Left forelimb (tissue), 1 donor: ENCODE measurements around the gene U2AF2.

Source experiments
- DNase-seq: peaks from one replicate; pipeline ENCODE4 v3.0.0-alpha.2; 2018; ENCODE audit warnings: low spot score

Gene U2AF2

DNA sequence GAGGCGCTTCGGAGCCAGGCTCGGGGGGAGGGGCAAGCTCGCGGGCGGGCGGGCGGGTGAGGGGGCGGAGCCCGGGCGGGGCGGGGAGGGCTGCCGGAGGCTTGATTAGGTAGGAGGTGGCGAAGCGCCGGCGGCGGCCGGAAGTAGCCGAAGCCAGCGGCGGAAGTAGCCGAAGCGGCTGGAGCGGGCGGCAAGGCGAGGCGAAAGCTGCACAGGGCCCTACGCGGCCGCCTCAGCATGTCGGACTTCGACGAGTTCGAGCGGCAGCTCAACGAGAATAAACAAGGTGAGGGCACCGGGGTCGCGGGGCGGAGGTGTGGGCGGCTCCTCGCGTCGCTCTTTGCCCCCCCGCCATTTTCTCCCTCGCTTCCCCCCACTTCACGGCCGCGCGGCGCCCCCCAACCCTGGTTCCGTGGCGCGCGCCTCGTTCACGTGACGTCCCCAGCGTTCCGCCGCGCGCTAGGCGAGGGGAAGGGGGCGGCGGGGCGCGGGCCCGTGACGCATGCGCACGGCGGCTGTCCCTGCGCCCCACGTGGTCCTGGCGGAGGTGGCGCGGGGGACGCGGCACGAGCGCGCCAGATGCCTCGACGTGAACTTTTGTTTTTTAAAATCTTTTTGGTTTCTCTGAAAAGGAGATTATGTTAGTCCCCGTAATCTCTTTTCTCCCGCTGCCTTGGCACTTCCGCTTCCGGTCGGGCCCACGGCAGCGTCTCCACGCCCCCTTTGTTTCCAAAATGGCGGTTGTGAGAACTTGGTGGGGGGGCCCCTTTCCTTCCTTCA is at the start of gene U2AF2:
TSS of gene U2AF2 (plus strand) at position 168 of the 780 bp plus-strand sequence. CDS start at position 238, 70 bp downstream.
- peak; percentile 99 for DNase-seq

- peak; percentile 99 for DNase-seq
Observed at GRCh38 chr19:55605207-55605636, 49.6 kb upstream of the U2AF2 start.

DNA sequence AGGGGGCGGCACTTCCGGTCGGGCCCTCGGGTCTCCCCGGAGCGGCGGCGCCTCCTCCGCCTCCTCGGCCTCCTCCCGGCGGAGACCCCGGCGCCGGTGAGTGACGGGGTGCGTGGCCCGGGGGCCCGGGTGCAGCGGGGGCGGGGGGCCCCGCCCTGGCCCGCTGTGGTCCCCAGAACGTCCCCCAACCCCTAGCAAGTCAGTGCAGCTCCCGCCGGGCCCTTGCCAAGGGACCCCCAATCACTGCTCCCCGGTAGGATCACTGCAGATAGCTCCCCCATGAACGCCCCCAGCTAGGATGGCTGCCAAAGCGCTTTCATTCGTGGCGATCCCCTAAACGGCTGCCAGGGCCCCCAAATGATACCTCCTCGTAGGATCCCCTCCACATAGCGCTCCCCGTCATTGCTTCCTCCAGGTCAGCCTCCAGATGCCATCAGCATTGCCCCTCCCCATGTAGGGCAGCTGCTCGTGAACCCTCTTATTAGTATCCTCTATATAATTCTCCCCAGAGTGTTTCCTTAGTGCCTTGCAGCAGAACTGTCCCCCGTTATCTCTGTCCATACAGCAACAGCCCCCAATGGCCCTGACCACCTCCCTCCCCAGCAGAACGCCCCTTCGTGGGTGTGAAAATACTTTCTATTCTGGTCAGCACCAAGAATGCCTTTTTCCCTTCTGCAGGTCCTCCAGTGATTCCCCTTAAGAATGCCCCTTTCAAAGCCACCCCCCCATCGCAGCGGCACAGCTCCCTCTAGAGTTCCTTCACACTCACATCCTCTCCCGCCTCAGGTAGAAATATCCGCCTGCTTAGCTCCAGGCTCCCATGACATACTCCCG is 49.0 kb upstream of the U2AF2 start, which contains the start of gene ZNF865:
TSS of gene ZNF865 (plus strand) at position 11 of the 834 bp plus-strand sequence. CDS start 7,972 bp downstream, outside the sequence.
- peak; percentile 79 for DNase-seq

DNA sequence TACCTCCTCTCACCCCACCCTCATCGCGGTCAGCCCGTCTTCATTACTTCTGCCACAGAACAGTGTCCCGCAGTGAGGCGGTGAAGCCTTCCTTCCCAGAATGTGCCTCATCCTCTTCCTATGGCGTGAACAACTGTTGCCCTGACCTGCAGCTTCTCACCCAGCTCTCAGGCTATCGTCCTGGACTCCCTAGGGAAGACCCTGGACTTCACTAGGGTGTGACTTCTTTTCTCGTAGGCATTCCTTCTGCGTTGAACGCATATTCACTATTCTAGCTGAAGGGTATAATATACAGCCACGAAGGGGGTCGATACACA is 48.4 kb upstream of the U2AF2 start:
- no peak for DNase-seq

DNA sequence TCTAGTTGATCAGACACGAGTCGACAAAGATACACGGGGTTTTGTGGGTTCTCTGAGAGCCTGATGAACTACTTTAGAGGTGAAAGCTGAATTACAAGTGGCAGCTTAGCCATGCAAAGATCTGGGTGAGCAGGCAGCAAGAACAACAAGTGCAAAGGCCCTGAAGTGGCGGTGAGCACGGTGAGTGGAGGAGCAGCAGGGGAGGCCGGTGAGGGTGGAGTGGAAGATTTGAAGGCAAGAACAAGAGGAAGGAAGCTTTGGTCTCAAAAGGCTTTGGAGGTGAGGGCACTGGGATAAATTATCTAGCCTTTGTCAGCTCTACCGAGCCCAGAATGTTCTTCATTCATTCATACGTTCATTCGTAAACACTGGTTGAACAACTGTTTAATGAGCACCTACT is 48.0 kb upstream of the U2AF2 start:
- no peak for DNase-seq

GRCh38 chr19:55609326-55609725 is 45.5 kb upstream of the U2AF2 start:
- no peak for DNase-seq

GRCh38 chr19:55611300-55611982 is 43.4 kb upstream of the U2AF2 start:
- DNase-seq = no peak

DNA sequence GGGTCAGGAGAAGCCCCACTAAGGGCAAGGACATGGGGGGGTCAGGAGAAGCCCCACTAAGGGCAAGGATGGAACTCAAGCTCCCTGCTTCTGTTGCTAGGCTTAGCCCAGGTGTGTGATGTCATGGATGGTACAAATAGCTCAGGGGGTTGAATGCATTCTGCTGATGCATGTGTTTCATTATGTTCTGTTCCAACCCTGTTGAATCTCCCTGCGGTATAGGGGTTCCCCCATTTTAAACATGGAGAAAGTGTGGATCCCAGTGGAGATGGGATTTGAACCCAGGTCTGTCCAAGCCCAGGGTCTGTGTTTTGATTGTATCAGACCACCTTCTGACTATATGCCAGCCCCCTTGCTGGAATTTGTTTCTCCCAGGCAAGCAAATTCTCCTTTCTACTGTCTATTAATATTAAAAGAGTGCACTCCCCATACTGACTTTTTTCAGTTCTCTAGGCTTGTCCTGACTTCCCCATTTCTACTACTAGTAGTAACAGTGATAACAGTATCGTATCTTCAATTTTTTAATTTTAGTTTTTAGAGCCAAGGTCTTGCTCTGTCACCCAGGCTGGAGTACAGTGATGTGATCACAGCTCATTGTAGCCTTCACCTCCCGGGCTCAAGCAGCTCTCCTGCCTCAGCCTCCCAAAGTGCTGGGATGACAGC is 42.7 kb upstream of the U2AF2 start:
- no peak for DNase-seq

DNA sequence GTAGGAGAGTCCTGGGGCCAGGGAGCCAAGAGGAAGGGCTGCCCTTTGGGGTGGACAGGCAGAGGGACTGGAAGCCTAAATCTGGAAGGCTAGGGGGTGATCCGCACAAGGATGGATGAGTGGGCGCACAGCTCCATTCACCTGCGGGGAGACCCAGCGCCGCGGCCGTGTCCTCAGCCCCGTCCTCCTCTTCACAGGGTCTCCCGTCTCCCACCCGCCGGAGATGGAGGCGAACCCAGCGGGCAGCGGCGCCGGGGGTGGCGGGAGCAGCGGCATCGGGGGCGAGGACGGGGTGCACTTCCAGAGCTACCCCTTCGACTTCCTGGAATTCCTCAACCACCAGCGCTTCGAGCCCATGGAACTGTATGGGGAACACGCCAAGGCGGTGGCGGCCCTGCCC is 41.4 kb upstream of the U2AF2 start:
- no peak for DNase-seq

DNA sequence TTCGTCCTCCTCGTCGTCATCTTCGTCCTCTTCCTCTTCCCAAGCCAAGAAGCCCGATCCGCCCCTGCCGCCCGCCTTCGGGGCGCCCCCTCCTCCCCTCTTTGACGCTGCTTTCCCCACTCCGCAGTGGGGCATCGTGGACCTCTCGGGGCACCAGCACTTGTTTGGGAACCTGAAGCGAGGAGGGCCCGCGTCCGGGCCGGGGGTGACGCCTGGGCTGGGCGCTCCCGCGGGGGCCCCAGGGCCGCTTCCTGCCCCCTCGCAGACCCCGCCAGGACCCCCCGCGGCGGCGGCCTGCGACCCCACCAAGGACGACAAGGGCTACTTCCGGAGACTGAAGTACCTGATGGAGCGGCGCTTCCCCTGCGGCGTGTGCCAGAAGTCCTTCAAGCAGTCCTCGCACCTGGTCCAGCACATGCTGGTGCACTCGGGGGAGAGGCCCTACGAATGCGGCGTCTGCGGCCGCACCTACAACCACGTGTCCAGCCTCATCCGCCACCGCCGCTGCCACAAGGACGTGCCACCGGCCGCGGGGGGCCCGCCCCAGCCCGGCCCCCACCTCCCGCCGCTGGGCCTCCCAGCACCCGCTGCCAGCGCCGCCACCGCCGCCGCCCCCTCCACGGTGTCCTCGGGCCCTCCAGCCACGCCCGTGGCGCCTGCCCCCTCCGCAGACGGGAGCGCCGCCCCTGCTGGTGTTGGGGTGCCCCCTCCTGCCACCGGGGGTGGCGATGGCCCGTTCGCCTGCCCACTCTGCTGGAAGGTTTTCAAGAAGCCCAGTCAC is 40.7 kb upstream of the U2AF2 start:
- no peak for DNase-seq

- DNase-seq = no peak
Observed at GRCh38 chr19:55614711-55615542, 39.9 kb upstream of the U2AF2 start.

GRCh38 chr19:55615543-55616394 is 39.1 kb upstream of the U2AF2 start:
- no peak for DNase-seq

DNA sequence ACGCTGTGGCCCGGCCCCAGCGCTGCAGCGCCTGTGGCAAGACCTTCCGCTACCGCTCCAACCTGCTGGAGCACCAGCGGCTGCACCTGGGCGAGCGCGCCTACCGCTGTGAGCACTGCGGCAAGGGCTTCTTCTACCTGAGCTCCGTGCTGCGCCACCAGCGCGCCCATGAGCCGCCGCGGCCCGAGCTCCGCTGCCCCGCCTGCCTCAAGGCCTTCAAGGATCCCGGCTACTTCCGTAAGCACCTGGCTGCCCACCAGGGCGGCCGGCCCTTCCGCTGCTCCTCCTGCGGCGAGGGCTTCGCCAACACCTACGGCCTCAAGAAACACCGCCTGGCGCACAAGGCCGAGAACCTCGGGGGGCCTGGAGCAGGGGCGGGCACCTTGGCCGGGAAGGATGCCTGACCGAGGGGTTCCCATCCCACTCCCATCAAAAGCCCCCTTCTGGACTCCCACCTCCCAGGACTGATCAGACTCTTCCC is 38.4 kb upstream of the U2AF2 start:
- no peak for DNase-seq

- no peak for DNase-seq
Observed at GRCh38 chr19:55617426-55617825, 37.4 kb upstream of the U2AF2 start.

GRCh38 chr19:55618426-55618825 is 36.4 kb upstream of the U2AF2 start:
- no peak for DNase-seq

DNA sequence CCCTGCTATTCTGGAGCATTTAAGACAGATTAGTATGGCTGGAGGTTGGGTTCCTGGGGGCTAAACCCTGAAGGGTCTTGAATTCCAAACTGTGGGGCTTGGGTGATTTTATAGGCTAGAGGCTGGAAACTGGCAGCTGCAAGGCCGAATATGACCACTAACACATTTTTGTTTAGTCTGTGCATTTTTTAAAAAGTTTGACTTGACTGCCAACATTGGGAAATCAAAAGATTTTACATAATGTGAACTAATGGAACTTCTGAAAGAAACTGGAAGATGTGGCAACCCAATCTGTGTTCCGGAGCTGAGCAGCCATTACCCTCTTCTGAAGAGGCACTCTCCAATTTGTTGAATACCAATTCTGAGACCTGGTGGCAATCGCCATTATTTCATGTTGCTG is 35.5 kb upstream of the U2AF2 start:
- DNase-seq = no peak

GRCh38 chr19:55620410-55621204 is 34.2 kb upstream of the U2AF2 start:
- no peak for DNase-seq

DNA sequence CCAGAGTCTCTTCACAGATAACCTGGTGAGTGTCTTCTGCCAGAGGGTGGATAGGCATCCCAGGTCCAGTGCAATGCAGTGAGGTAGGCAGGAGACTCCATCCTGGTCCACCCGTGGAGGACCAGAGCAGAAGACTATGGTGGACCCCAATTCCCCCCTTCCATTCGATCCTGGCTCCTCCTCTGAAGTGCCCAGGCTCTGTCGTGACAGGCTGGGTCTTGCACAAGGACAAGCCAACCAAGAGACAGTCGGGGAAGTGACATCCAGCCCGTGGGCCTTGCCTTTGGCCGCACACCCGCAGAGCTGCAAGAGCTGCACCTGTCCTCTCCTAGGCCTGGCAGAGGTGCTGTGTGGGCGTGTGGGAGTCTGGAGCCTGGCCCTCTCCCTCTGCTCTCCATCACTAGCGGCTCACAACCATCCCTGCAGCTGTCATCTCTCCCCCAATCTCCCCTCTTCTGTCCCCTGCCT is 33.6 kb upstream of the U2AF2 start:
- no peak for DNase-seq
